K562 (cell line): ENCODE results near the gene AREL1. TPM values are rescaled to one million over a fixed set of nuclear protein-coding genes. Genes with fewer than 3 reads are reported as not detected.

ENCODE experiments used
- ATAC-seq: fragments of 200-7000 bp; cut with Tn5 transposase; 3 replicates; pipeline ENCODE4 v1.9.1; 2020; ENCODE audit warnings: moderate library complexity
- BruUV-seq: library from RNA; stranded (reverse); fragments of 400-500 nt; replicated peaks from 2 replicates; lab custom pipeline; 2021; lab: Mats Ljungman, UMichigan
- CTCF ChIA-PET: fragments of 300-600 bp; formaldehyde crosslinking; extraction: SDS; loops from one replicate; lab custom pipeline; 2021; ENCODE audit warnings: low intra/inter-chr PET ratio; lab: Yijun Ruan, JAX
- POLR2A ChIA-PET: fragments of 300-600, 350-650 bp; sonication (Branson Sonifier 250); formaldehyde crosslinking; extraction: SDS; loops from one replicate; lab custom pipeline; 2021; ENCODE audit warnings: antibody characterized with exemption, inconsistent platforms; lab: Yijun Ruan, JAX
- DNase-seq, 4 experiments: peaks; one replicate each; pipeline versions ENCODE4 v3.0.0 to v3.0.0-alpha.2; 2011 to 2018; ENCODE audit warnings: low spot score in 3 of 4, mixed read lengths in 3 of 4; ENCODE audit errors: extremely low read depth in 1 of 4
- FAIRE-seq: peaks from 2 replicates; lab custom pipeline; 2011; peaks lifted over from hg19 to GRCh38; lab: Jason Lieb, UNC
- H2AFZ ChIP-seq: 2 replicates; pipeline ENCODE4 v1.6.0; 2011; ENCODE audit warnings: low read depth, low read length, control low read depth, inconsistent platforms
- H3K27ac ChIP-seq: fragments of 200-600 bp; 3 replicates; pipeline ENCODE4 v1.8.0; 2011; ENCODE audit warnings: low read depth, mild to moderate bottlenecking, control low read depth, inconsistent platforms, low read length, moderate library complexity, mixed read lengths; ENCODE audit errors: extremely low read depth
- H3K27me3 ChIP-seq, 2 experiments: fragments of 300-600 bp in 1 of 2; 2 replicates in 1 of 2; 3 replicates in 1 of 2; pipeline versions ENCODE4 v1.6.0 to v1.8.0; 2011; ENCODE audit warnings: inconsistent platforms in 2 of 2, low read length in 2 of 2, mild to moderate bottlenecking in 1 of 2, mixed read lengths in 1 of 2, moderate library complexity in 1 of 2; ENCODE audit not compliant: control insufficient read depth in 2 of 2, insufficient read depth in 2 of 2
- H3K36me3 ChIP-seq: fragments of 300-600 bp; 3 replicates; pipeline ENCODE4 v1.8.0; 2011; ENCODE audit warnings: mild to moderate bottlenecking, low read length, inconsistent platforms; ENCODE audit not compliant: control insufficient read depth, insufficient read depth
- H3K4me1 ChIP-seq, 2 experiments: fragments of 200-600 bp in 1 of 2; replicated peaks in 1 of 2; 2 replicates in 1 of 2; 3 replicates in 1 of 2; pipeline versions ENCODE4 v1.5.1 to v1.8.0; 2011; ENCODE audit warnings: inconsistent platforms in 2 of 2, low read length in 2 of 2, mild to moderate bottlenecking in 1 of 2, mixed read lengths in 1 of 2, moderate library complexity in 1 of 2; ENCODE audit not compliant: control insufficient read depth in 2 of 2, insufficient read depth in 2 of 2
- H3K4me2 ChIP-seq: 2 replicates; pipeline ENCODE4 v1.6.1; 2011; ENCODE audit warnings: low read length, control low read depth, inconsistent platforms, mixed read lengths; ENCODE audit not compliant: insufficient read depth
- H3K4me3 ChIP-seq: fragments of 200-600 bp; sonication (generic), shearing (Covaris generic); 2 replicates; pipeline ENCODE4 v1.5.1; 2016; ENCODE audit warnings: control low read depth, inconsistent platforms
- H3K79me2 ChIP-seq: fragments of 200-600 bp; 3 replicates; pipeline ENCODE4 v1.8.0; 2011; ENCODE audit warnings: low read length, inconsistent platforms; ENCODE audit not compliant: control insufficient read depth, insufficient read depth
- H3K9ac ChIP-seq, 2 experiments: 2 replicates each; pipeline versions ENCODE4 v1.6.0 to v1.6.1; 2011; ENCODE audit warnings: low read depth in 2 of 2, low read length in 2 of 2, control low read depth in 1 of 2, inconsistent platforms in 1 of 2, mild to moderate bottlenecking in 1 of 2, mixed read lengths in 1 of 2; ENCODE audit not compliant: insufficient read depth in 1 of 2
- H3K9me1 ChIP-seq: one replicate; pipeline ENCODE4 v1.6.0; 2011; ENCODE audit warnings: inconsistent platforms, mild to moderate bottlenecking, low read length, moderate library complexity; ENCODE audit not compliant: control insufficient read depth, insufficient read depth
- H3K9me3 ChIP-seq: replicated peaks from 2 replicates; pipeline ENCODE4 v1.5.1; 2011; ENCODE audit warnings: low read depth, low read length, inconsistent platforms; ENCODE audit not compliant: control insufficient read depth, insufficient read depth
- H4K20me1 ChIP-seq: replicated peaks from 2 replicates; pipeline ENCODE4 v1.6.1; 2011; ENCODE audit warnings: low read length, inconsistent platforms, mixed read lengths; ENCODE audit not compliant: control insufficient read depth, insufficient read depth
- AFF1 ChIP-seq, 2 experiments: fragments of 450-650 bp; IDR thresholded peaks; 2 replicates each; pipeline ENCODE4 v1.6.1; 2018; ENCODE audit warnings: mild to moderate bottlenecking in 2 of 2, low read depth in 1 of 2; ENCODE audit not compliant: partially characterized antibody in 2 of 2
- HDAC6 ChIP-seq: IDR thresholded peaks from 2 replicates; pipeline ENCODE4 v1.6.1; 2012; ENCODE audit warnings: low read depth, mild to moderate bottlenecking, control low read depth, inconsistent platforms, low read length, moderate library complexity
- PCBP2 ChIP-seq: fragments of 200-400 bp; formaldehyde crosslinking; IDR thresholded peaks from 2 replicates; pipeline ENCODE4 v1.6.1; 2018; ENCODE audit warnings: low read length, low read depth, mild to moderate bottlenecking, moderate library complexity; ENCODE audit not compliant: poor library complexity, severe bottlenecking
- PHF20 ChIP-seq: fragments of 450-650 bp; IDR thresholded peaks from 2 replicates; pipeline ENCODE4 v1.6.1; 2018; ENCODE audit not compliant: partially characterized antibody
- SNAPC5 ChIP-seq: fragments of 250-450 bp; sonication (Bioruptor Pico); IDR thresholded peaks from 2 replicates; pipeline ENCODE4 v1.8.0; 2021; ENCODE audit warnings: moderate library complexity, mild to moderate bottlenecking, inconsistent platforms
- TAF15 ChIP-seq: fragments of 200-400 bp; formaldehyde crosslinking; IDR thresholded peaks from 2 replicates; pipeline ENCODE4 v1.6.1; 2017; ENCODE audit warnings: mild to moderate bottlenecking, low read depth, low read length, moderate library complexity
- ZC3H8 ChIP-seq: fragments of 450-650 bp; IDR thresholded peaks from 2 replicates; pipeline ENCODE4 v1.6.1; 2017
- ZNF165 ChIP-seq: fragments of 250-450 bp; sonication (Bioruptor Pico); IDR thresholded peaks from 2 replicates; pipeline ENCODE4 v1.4.0; 2020; ENCODE audit warnings: borderline replicate concordance
- ZNF41 ChIP-seq: fragments of 250-450 bp; sonication (Bioruptor Pico); conservative IDR thresholded peaks from 2 replicates; pipeline ENCODE4 v1.4.0; 2020; ENCODE audit warnings: mild to moderate bottlenecking
- WGBS: fragments of 100-300 bp; shearing (Covaris generic); methylation state at CpG from one replicate; pipeline ENCODE4 v1.1.6; 2016; ENCODE audit warnings: low coverage, mixed read lengths; ENCODE audit not compliant: insufficient coverage; ENCODE audit errors: missing lambda C conversion rate; 5-methylcytosine and 5-hydroxymethylcytosine counted together
- in situ Hi-C: fragments of 300-500 bp; cut with MboI; formaldehyde crosslinking; loops from 4 replicates; pipeline ENCODE4 v1.15.0; 2018; ENCODE audit warnings: inconsistent platforms, mixed read lengths
- intact Hi-C: fragments of 100-400 bp; cut with micrococcal nuclease; formaldehyde crosslinking; loops from 2 replicates; pipeline ENCODE4 v1.14.2; 2022
- polyA plus RNA-seq, 8 experiments: library from polyadenylated mRNA; depleted of rRNA in 4 of 8; stranded (reverse) in 5 of 8; unstranded in 3 of 8; fragments of >200 nt; fragmentation: Nextera tagmentation in 2 of 8; fragmentation: Illumina TruSeq in 1 of 8; extraction: Ambion mirVana in 2 of 8; extraction: Trizol in 1 of 8; gene quantifications; 2 replicates each; pipeline versions ENCODE4 v1.2.1 to v1.2.3, GENCODE V29; 2011 to 2014; ENCODE audit warnings: inconsistent platforms in 1 of 8, missing spikeins in 1 of 8
- total RNA-seq, 7 experiments: library from RNA; depleted of rRNA in 6 of 7; stranded (reverse); fragments of >200 nt in 6 of 7; fragmentation: Illumina TruSeq in 2 of 7; extraction: Trizol in 2 of 7; gene quantifications; 2 replicates each; pipeline versions ENCODE4 v1.2.1 to v1.2.3, GENCODE V29; 2011 to 2021; ENCODE audit warnings: low replicate concordance in 1 of 7

The AREL1 gene
- total and polyA plus RNA-seq, 9 of the 15 experiments (the other 6 are each of a cell fraction or from before 2014, with no cell fraction given): 6.0 to 24.8 (median 16.6) TPM

DNA sequence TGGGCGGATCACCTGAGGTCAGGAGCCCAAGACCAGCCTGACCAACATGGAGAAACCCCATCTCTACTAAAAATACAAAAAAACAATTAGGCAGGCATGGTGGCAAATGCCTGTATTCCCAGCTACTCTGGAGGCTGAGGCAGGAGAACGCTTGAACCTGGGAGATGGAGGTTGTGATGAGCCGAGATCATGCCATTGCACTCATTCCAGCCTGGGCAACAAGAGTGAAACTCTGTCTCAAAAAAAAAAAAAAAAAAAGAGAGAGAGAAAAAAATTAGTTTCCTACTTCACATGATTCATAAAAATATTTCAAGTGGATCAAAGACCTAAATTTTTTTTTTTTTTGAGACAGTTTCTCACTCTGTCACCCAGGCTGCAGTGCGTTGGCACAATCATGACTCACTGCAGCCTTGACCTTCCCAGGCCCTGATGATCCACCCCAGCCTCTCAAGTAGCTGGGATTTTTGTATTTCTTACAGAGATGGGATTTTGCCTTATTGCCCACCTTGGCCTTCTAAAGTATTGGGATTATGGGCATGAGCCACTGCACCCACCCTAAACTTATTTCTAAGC lies 25.0 kb upstream of the AREL1 start:
- no peaks in the 10 kb centered on the region for H3K9me1 ChIP-seq
- no peak overlapping the region for H3K9ac ChIP-seq
- BruUV-seq: no TSS peak
- no peaks in the 10 kb centered on the region for H3K9me3 ChIP-seq
- peaks cover 34% of the 10 kb centered on the region; the same call in 2 of the 3 replicates for H3K36me3 ChIP-seq
- H3K27me3 ChIP-seq: no peaks in the 10 kb centered on the region
- in situ Hi-C loops: no loop called here
- no peak overlapping the region for H3K4me2 ChIP-seq
- ChIA-PET POLR2A (no interaction called here), CTCF (no interaction called here)
- H3K79me2 ChIP-seq: no peaks in the 10 kb centered on the region
- no peaks in the 10 kb centered on the region for H4K20me1 ChIP-seq
- TF ChIP-seq ZNF165: no peak
- TF ChIP-seq TAF15: no peak
- TF ChIP-seq PCBP2: no peak
- TF ChIP-seq HDAC6: no peak
- no peak for TF ChIP-seq ZNF41 (CRISPR knock-in tag)
- no peak for TF ChIP-seq SNAPC5
- no peak for TF ChIP-seq PHF20
- TF ChIP-seq ZC3H8: no peak
- no peak for TF ChIP-seq AFF1 (IDR thresholded peaks at IDR 0.05; ENCODE audit: low read depth in 1 of 2, partially characterized antibody in 2 of 2)
- 82% methylated on average over 3 of the region's 4 CpGs for WGBS
- FAIRE-seq (no peak), DNase-seq (no peak), ATAC-seq (no peak)
- intact Hi-C loops: no loop called here
- H3K27ac ChIP-seq: no peak overlapping the region
- H3K4me1 ChIP-seq: no peaks in the 10 kb centered on the region; a peak in 2 of 5 replicates
- H2AFZ ChIP-seq: no peak overlapping the region
- H3K4me3 ChIP-seq: no peak overlapping the region
